H1 (cell line): Measurements from ENCODE around the gene CDK8.

Experiments
- ATF2 ChIP-seq: IDR thresholded peaks from 2 replicates; pipeline ENCODE4 v1.6.1; 2012; ENCODE audit warnings: low read length, inconsistent platforms
- CTCF ChIP-seq, 3 experiments: IDR thresholded peaks; 1 replicate in 2 of 3; 2 replicates in 1 of 3; pipeline versions ENCODE4 v1.5.1 to v1.6.1; 2011; ENCODE audit warnings: low read length in 3 of 3, mild to moderate bottlenecking in 3 of 3, inconsistent platforms in 2 of 3, low read depth in 1 of 3, moderate library complexity in 1 of 3; ENCODE audit not compliant: insufficient read depth in 1 of 3; ENCODE audit errors: control extremely low read depth in 1 of 3
- EZH2 ChIP-seq: fragments of 200-600 bp; sonication (generic); IDR thresholded peaks from 2 replicates; pipeline ENCODE4 v1.7.1; 2012; ENCODE audit warnings: low read depth, mild to moderate bottlenecking, moderate library complexity, low read length, inconsistent platforms; ENCODE audit not compliant: severe bottlenecking
- FOSL1 ChIP-seq: IDR thresholded peaks from 2 replicates; pipeline ENCODE4 v1.6.1; 2011; ENCODE audit warnings: mild to moderate bottlenecking, low read depth, low read length, moderate library complexity; ENCODE audit not compliant: insufficient read depth
- JUN ChIP-seq: IDR thresholded peaks from 2 replicates; pipeline ENCODE4 v1.6.1; 2011; ENCODE audit warnings: low read depth, mild to moderate bottlenecking, improper control_type of control experiment, low read length
- NRF1 ChIP-seq: IDR thresholded peaks from 2 replicates; pipeline ENCODE4 v1.6.1; 2011; ENCODE audit warnings: mild to moderate bottlenecking, low read depth, low read length, improper control_type of control experiment
- SRF ChIP-seq: IDR thresholded peaks from 2 replicates; pipeline ENCODE4 v1.6.1; 2011; ENCODE audit warnings: mild to moderate bottlenecking, low read depth, low read length, moderate library complexity

- TF ChIP-seq NRF1 (no peak), JUN (no peak), EZH2 (no peak), CTCF (IDR thresholded peaks at IDR 0.05; ENCODE audit: control extremely low read depth in 1 of 3, insufficient read depth in 1 of 3, low read depth in 1 of 3, low read length in 3 of 3) (no peak), FOSL1 (no peak), ATF2 (no peak), SRF (no peak)
Observed at GRCh38 chr13:26236296-26236695, 17.6 kb upstream of the CDK8 start.
